ENCODE data around the gene C1GALT1C1L. TPM values are rescaled to one million over a fixed set of nuclear protein-coding genes. Genes with fewer than 3 reads are reported as not detected.

C1GALT1C1L gene
- total and polyA plus RNA-seq, 2 of the 4 experiments (the other 2 are of a cell fraction): 0.36 to 0.63 TPM

GRCh38 chr2:43699761-43700160 is 23.5 kb upstream of the C1GALT1C1L start:
- Histone ChIP-seq H3K36me3 (ENCODE audit: control insufficient read depth, insufficient read depth, low read length) (peaks cover 3% of the 10 kb centered on the region), H3K9me1 (ENCODE audit: insufficient read depth, low read length) (no peaks in the 10 kb centered on the region), H3K79me1 (ENCODE audit: low read depth in 1 of 2, low read length in 2 of 2) (no peaks in the 10 kb centered on the region), H2AK5ac (ENCODE audit: low read depth, low read length) (no peak overlapping the region), H2AK9ac (replicated peaks; ENCODE audit: low read depth, low read length, poor library complexity) (no peak overlapping the region), H3K9ac (ENCODE audit: low read depth, low read length) (no peak overlapping the region), H3K4me1 (ENCODE audit: control insufficient read depth, insufficient read depth, low read length) (no peaks in the 10 kb centered on the region), H3K23ac (ENCODE audit: low read depth, low read length) (no peak overlapping the region), H3K18ac (ENCODE audit: low read depth, low read length) (no peak overlapping the region), H2BK20ac (ENCODE audit: low read depth, low read length) (no peak overlapping the region), H3K4me3 (ENCODE audit: insufficient read depth, low read depth, low read length) (no peak overlapping the region), H2AFZ (replicated peaks; ENCODE audit: low read length, poor library complexity) (no peak overlapping the region), H2BK15ac (ENCODE audit: low read depth, low read length) (no peak overlapping the region), H3K9me3 (ENCODE audit: control insufficient read depth, insufficient read depth, low read length) (no peaks in the 10 kb centered on the region), H4K8ac (ENCODE audit: low read depth in 2 of 2, low read length in 2 of 2) (no peak overlapping the region), H4K20me1 (ENCODE audit: insufficient read depth, low read length) (no peaks in the 10 kb centered on the region), H4K91ac (ENCODE audit: insufficient read depth, low read depth, low read length) (no peak overlapping the region), H3K27me3 (ENCODE audit: control insufficient read depth, insufficient read depth, low read length) (no peaks in the 10 kb centered on the region), H4K5ac (ENCODE audit: low read depth, low read length) (no peak overlapping the region), H3K4me2 (ENCODE audit: low read depth, low read length) (no peak overlapping the region), H3K4ac (ENCODE audit: low read depth, low read length) (no peak overlapping the region), H3K27ac (ENCODE audit: insufficient read depth, low read length) (no peak overlapping the region), H2BK5ac (ENCODE audit: low read depth, low read length, poor library complexity, severe bottlenecking) (no peak overlapping the region), H3K14ac (replicated peaks; ENCODE audit: low read depth, low read length) (no peak overlapping the region), H3K56ac (ENCODE audit: extremely low read depth, insufficient read depth, low read length) (no peak overlapping the region), H2BK120ac (ENCODE audit: low read depth, low read length) (no peak overlapping the region)
- intact Hi-C loops (cut with micrococcal nuclease): no loop called here
- no peak for ATAC-seq (ENCODE audit: low read depth)
- POLR2A ChIA-PET (ENCODE audit: unreplicated experiment): no interaction called here
- no TSS peak for BruUV-seq (replicated peaks)
- no peak for TF ChIP-seq FOS (IDR thresholded peaks at IDR 0.05; ENCODE audit: low read depth, low read length)
- no peak for TF ChIP-seq RFX5 (IDR thresholded peaks at IDR 0.05; ENCODE audit: low read depth, low read length)
- no peak for TF ChIP-seq CTCF (conservative IDR thresholded peaks at IDR 0.05; ENCODE audit: low read depth, low read length)
- no peak for TF ChIP-seq USF2 (IDR thresholded peaks at IDR 0.05; ENCODE audit: low read depth, low read length)
- no peak for TF ChIP-seq MXI1 (IDR thresholded peaks at IDR 0.05; ENCODE audit: borderline replicate concordance, low read depth, low read length)
- no peak for TF ChIP-seq MAFK (IDR thresholded peaks at IDR 0.05; ENCODE audit: low read depth, low read length)
- TF ChIP-seq RAD21 (IDR thresholded peaks at IDR 0.05; ENCODE audit: low read length): no peak
- no peak for TF ChIP-seq CEBPB (IDR thresholded peaks at IDR 0.05; ENCODE audit: low read depth, low read length)
- TF ChIP-seq NFE2L2 (IDR thresholded peaks at IDR 0.05; ENCODE audit: low read depth, low read length): no peak
- TF ChIP-seq BHLHE40 (IDR thresholded peaks at IDR 0.05; ENCODE audit: low read depth, low read length): no peak
- no peak for TF ChIP-seq CHD1 (IDR thresholded peaks at IDR 0.05; ENCODE audit: low read depth, low read length)
- TF ChIP-seq SMC3 (IDR thresholded peaks at IDR 0.05; ENCODE audit: low read depth, low read length): no peak
- TF ChIP-seq MAZ (IDR thresholded peaks at IDR 0.05; ENCODE audit: borderline replicate concordance, low read depth, low read length): no peak
- TF ChIP-seq ELK1 (IDR thresholded peaks at IDR 0.05; ENCODE audit: borderline replicate concordance, low read depth, low read length): no peak
- no peak for TF ChIP-seq RCOR1 (IDR thresholded peaks at IDR 0.05; ENCODE audit: insufficient replicate concordance, low read length)
- no peak for TF ChIP-seq POLR2A (IDR thresholded peaks at IDR 0.05; ENCODE audit: low read depth, low read length)
- CTCF ChIA-PET: no interaction called here
- DNase-seq: no peak
- no CpG with 5 or more reads among the region's 3 CpGs for WGBS, 2 experiments (ENCODE audit: extremely low coverage in 2 of 2, insufficient read length in 1 of 2)
- dilution Hi-C loops (cut with HindIII; ENCODE audit: low sequenced_read_pairs, unreplicated experiment): no loop called here
- in situ Hi-C loops (cut with MboI; ENCODE audit: low sequenced_read_pairs): no loop called here

Data from IMR-90 (cell line).